ENCODE data around the gene XRN2. TPM values are rescaled to one million over a fixed set of nuclear protein-coding genes. Genes with fewer than 3 reads are reported as not detected.
"Not testable (repeated sequence)": the region's sequence is repeated elsewhere in the genome, so short reads cannot be mapped to it uniquely, and the experiment has no call there.

Gene XRN2
- total RNA-seq, 1 experiment from 2014 or later: 111 TPM

DNA sequence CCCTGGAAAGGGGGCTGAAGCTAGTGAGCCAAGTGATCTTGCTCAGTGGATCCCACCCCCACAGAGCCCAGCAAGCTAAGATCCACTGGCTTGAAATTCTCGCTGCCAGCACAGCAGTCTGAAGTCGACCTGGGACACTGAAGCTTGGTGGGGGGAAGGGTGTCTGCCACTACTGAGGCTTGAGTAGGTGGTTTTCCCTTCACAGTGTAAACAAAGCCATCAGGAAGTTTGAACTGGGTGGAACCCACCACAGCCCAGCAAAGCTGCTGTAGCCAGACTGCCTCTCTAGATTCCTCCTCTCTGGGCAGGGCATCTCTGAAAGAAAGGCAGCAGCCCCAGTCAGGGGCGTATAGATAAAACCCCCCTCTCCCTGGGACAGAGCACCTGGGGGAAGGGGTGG, 110.9 kb downstream of the XRN2 start:
- DNase-seq (ENCODE audit: low read depth in 1 of 2, low spot score in 2 of 2); H3K4me1 ChIP-seq (replicated peaks); H3K27ac ChIP-seq; H3K9me3 ChIP-seq (replicated peaks); H3K4me3 ChIP-seq; H3K27me3 ChIP-seq (replicated peaks); H3K36me3 ChIP-seq: not testable (repeated sequence)

GRCh38 chr20:21419147-21419546, 116.0 kb downstream of the XRN2 start:
- H3K9me3 ChIP-seq (replicated peaks): peaks cover 11% of the 10 kb centered on the region; the same call in 1 of the 2 replicates
- H3K4me1 ChIP-seq (replicated peaks); H3K27ac ChIP-seq; H3K36me3 ChIP-seq; H3K27me3 ChIP-seq (replicated peaks); DNase-seq (ENCODE audit: low read depth in 1 of 2, low spot score in 2 of 2); H3K4me3 ChIP-seq: not testable (repeated sequence)

DNA sequence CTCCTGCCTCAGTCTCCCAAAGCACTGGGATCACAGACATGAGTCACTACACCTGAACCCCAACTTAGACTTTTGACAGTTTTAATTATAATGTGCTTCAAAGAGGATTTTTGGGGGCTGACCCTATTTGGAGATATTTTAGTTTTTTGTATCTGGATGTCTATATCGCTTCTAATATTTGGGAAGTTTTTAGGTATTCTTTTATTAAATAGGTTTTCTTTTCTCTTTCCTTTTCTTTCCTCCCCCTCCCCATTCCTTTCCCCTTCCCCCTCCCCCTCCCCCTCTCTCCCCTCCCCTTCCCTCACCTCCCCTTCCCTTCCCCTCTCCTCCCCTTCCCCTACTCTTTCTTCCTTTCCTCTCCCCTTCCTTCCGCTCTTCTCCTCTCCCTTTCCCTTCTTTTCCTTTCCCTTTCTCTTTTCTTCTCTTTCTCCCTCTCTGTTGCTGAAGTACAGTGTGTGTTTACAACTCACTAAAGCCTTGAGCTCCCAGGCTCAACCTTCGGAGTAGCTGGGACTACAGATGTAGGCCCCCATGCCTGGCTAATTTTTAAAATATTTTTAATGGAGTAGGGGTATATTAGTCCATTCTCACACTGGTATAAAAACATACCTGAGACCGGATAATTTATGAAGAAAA, 118.6 kb downstream of the XRN2 start:
- Histone ChIP-seq H3K4me3 (no peak overlapping the region), H3K27ac (no peak overlapping the region), H3K27me3 (replicated peaks) (no peaks in the 10 kb centered on the region), H3K9me3 (replicated peaks) (peaks cover 11% of the 10 kb centered on the region; the same call in 1 of the 2 replicates), H3K36me3 (no peaks in the 10 kb centered on the region), H3K4me1 (replicated peaks) (no peaks in the 10 kb centered on the region)
- no peak for DNase-seq (ENCODE audit: low read depth in 1 of 2, low spot score in 2 of 2)

- DNase-seq (ENCODE audit: low read depth in 1 of 2, low spot score in 2 of 2); H3K36me3 ChIP-seq; H3K4me1 ChIP-seq (replicated peaks); H3K27ac ChIP-seq; H3K27me3 ChIP-seq (replicated peaks); H3K4me3 ChIP-seq: not testable (repeated sequence)
- peaks cover 11% of the 10 kb centered on the region; the same call in 1 of the 2 replicates for H3K9me3 ChIP-seq (replicated peaks)
Measured at GRCh38 chr20:21423712-21424111, 120.6 kb downstream of the XRN2 start.

- no peak overlapping the region for H3K27ac ChIP-seq
- no peaks in the 10 kb centered on the region for H3K4me1 ChIP-seq (replicated peaks)
- H3K9me3 ChIP-seq (replicated peaks): peaks cover 6% of the 10 kb centered on the region; the same call in 1 of the 2 replicates
- no peaks in the 10 kb centered on the region for H3K36me3 ChIP-seq
- no peak for DNase-seq (ENCODE audit: low read depth in 1 of 2, low spot score in 2 of 2)
- H3K4me3 ChIP-seq: no peak overlapping the region
- H3K27me3 ChIP-seq (replicated peaks): no peaks in the 10 kb centered on the region
Measured at GRCh38 chr20:21424846-21425245, 121.7 kb downstream of the XRN2 start.

GRCh38 chr20:21430020-21430419, 126.9 kb downstream of the XRN2 start:
- DNase-seq (ENCODE audit: low read depth in 1 of 2, low spot score in 2 of 2): no peak
- no peaks in the 10 kb centered on the region for H3K36me3 ChIP-seq

DNA sequence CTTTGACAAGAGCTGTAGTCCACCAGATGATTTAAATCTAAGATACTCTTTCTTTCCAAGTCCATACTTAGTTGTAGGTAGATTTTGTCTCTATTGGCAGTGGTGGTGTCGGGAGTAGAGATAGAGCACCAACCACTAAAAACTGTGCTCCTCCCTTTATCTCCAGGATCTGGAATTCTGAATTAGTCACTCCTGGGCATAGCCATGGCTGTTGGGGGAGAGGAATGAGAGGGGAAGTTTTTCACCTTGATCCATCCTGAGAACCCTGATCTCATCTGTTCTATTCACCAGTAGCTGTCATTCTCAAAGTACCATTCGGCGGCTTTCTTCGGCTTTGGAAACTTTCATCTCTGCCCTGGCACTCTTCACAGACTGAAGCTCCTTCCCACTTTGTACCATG, 129.8 kb downstream of the XRN2 start:
- DNase-seq (ENCODE audit: low read depth in 1 of 2, low spot score in 2 of 2): peak in 1 of 2 experiments; percentile 16
- Histone ChIP-seq H3K27ac (no peak overlapping the region), H3K4me3 (no peak overlapping the region)

More at GRCh38 chr20:21430020-21430419, 126.9 kb downstream of the XRN2 start:
- Histone ChIP-seq H3K4me1 (replicated peaks) (peaks cover 15% of the 10 kb centered on the region), H3K9me3 (replicated peaks) (no peaks in the 10 kb centered on the region), H3K27me3 (replicated peaks) (no peaks in the 10 kb centered on the region), H3K27ac (no peak overlapping the region), H3K4me3 (no peak overlapping the region)

GRCh38 chr20:21433329-21433890, 130.3 kb downstream of the XRN2 start:
- DNase-seq (ENCODE audit: low read depth in 1 of 2, low spot score in 2 of 2): peak in 1 of 2 experiments; percentile 25
- no peaks in the 10 kb centered on the region for H3K27me3 ChIP-seq (replicated peaks)
- H3K27ac ChIP-seq: no peak overlapping the region

More for the DNA sequence above, 129.8 kb downstream of the XRN2 start:
- H3K27me3 ChIP-seq (replicated peaks): no peaks in the 10 kb centered on the region
- no peaks in the 10 kb centered on the region for H3K36me3 ChIP-seq
- H3K4me1 ChIP-seq (replicated peaks): peaks cover 41% of the 10 kb centered on the region
- no peaks in the 10 kb centered on the region for H3K9me3 ChIP-seq (replicated peaks)

GRCh38 chr20:21435576-21435975, 132.4 kb downstream of the XRN2 start:
- no peaks in the 10 kb centered on the region for H3K9me3 ChIP-seq (replicated peaks)
- H3K36me3 ChIP-seq: no peaks in the 10 kb centered on the region
- no peak overlapping the region for H3K4me3 ChIP-seq
- H3K27ac ChIP-seq: peak overlapping the region; percentile 83
- peaks cover 43% of the 10 kb centered on the region for H3K4me1 ChIP-seq (replicated peaks)
- DNase-seq (ENCODE audit: low read depth in 1 of 2, low spot score in 2 of 2): no peak
- H3K27me3 ChIP-seq (replicated peaks): no peaks in the 10 kb centered on the region

More at GRCh38 chr20:21433329-21433890, 130.3 kb downstream of the XRN2 start:
- Histone ChIP-seq H3K4me3 (no peak overlapping the region), H3K9me3 (replicated peaks) (no peaks in the 10 kb centered on the region), H3K36me3 (no peaks in the 10 kb centered on the region), H3K4me1 (replicated peaks) (peaks cover 43% of the 10 kb centered on the region)

- peak; percentile 58 to 90 for DNase-seq (ENCODE audit: low read depth in 1 of 2, low spot score in 2 of 2)
- H3K36me3 ChIP-seq: no peaks in the 10 kb centered on the region
- H3K27me3 ChIP-seq (replicated peaks): no peaks in the 10 kb centered on the region
- H3K4me3 ChIP-seq: no peak overlapping the region
- peaks cover 43% of the 10 kb centered on the region for H3K4me1 ChIP-seq (replicated peaks)
- H3K9me3 ChIP-seq (replicated peaks): no peaks in the 10 kb centered on the region
- H3K27ac ChIP-seq: peak overlapping the region; percentile 83
Measured at GRCh38 chr20:21436205-21436604, 133.1 kb downstream of the XRN2 start.

DNA sequence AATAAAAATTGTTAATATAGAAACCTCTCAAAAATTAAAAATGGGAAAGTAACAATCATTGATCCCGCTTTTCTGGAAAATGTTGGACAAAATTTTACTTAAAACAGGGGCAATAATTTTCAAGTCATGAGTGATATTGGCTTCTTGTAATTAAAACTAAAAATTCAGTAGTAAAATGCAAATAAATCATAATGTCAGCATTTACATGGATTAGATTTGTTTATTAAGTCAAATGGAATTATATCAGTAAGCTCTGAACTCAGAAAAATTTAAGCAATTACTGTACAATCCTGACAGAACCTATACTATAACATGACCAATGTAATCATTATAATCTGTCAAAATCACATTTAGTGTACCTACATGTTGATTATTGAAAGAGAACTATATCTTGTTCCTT, 134.1 kb downstream of the XRN2 start:
- Histone ChIP-seq H3K4me1 (replicated peaks) (peaks cover 43% of the 10 kb centered on the region), H3K27ac (peak overlapping the region; percentile 83), H3K9me3 (replicated peaks) (no peaks in the 10 kb centered on the region), H3K4me3 (no peak overlapping the region), H3K27me3 (replicated peaks) (no peaks in the 10 kb centered on the region), H3K36me3 (no peaks in the 10 kb centered on the region)
- DNase-seq (ENCODE audit: low read depth in 1 of 2, low spot score in 2 of 2): no peak

GRCh38 chr20:21437816-21438215, 134.7 kb downstream of the XRN2 start:
- Histone ChIP-seq H3K27ac (peak overlapping the region; percentile 83; the same call in 1 of the 2 replicates), H3K4me3 (no peak overlapping the region), H3K4me1 (replicated peaks) (peaks cover 40% of the 10 kb centered on the region), H3K27me3 (replicated peaks) (no peaks in the 10 kb centered on the region), H3K36me3 (no peaks in the 10 kb centered on the region), H3K9me3 (replicated peaks) (no peaks in the 10 kb centered on the region)
- no peak for DNase-seq (ENCODE audit: low read depth in 1 of 2, low spot score in 2 of 2)

Measured in SJSA1 (cell line).